ENCODE results near the gene DMRTA2. TPM values are rescaled to one million over a fixed set of nuclear protein-coding genes. Genes with fewer than 3 reads are reported as not detected.

The DMRTA2 gene
- total RNA-seq, 1 donor from 2014 or later: not detected

GRCh38 chr1:50416150-50416527 lies 7.1 kb downstream of the DMRTA2 start:
- Mint-ChIP-seq H3K27ac (no peak overlapping the region), H3K4me3 (peak overlapping the region; percentile 53), H3K27me3 (ENCODE audit: insufficient read depth, low read depth) (peaks cover 67% of the 10 kb centered on the region), H3K4me1 (peaks cover 23% of the 10 kb centered on the region), H3K36me3 (peaks cover 7% of the 10 kb centered on the region), H3K9me3 (peaks cover 8% of the 10 kb centered on the region)
- peaks cover 16% of the 10 kb centered on the region for H3K4me1 ChIP-seq
- H3F3A ChIP-seq (ENCODE audit: low read depth): peaks cover 31% of the 10 kb centered on the region
- peak overlapping the region; percentile 69 for H3K4me2 ChIP-seq
- peak overlapping the region; percentile 24 for H3K4me3 ChIP-seq
- H3K36me3 ChIP-seq: no peaks in the 10 kb centered on the region
- no peak overlapping the region for H2AFZ ChIP-seq (replicated peaks)
- H3K27me3 ChIP-seq: peaks cover 100% of the 10 kb centered on the region
- no peaks in the 10 kb centered on the region for H3K79me2 ChIP-seq (ENCODE audit: low read depth)
- no peak overlapping the region for H3K9ac ChIP-seq
- H3K9me3 ChIP-seq (ENCODE audit: low read depth): no peaks in the 10 kb centered on the region
- TF ChIP-seq EZH2 (IDR thresholded peaks at IDR 0.05) (peak; percentile 75), EZH2phosphoT487 (IDR thresholded peaks at IDR 0.05) (no peak)
- H4K20me1 ChIP-seq (ENCODE audit: low read depth): peaks cover 50% of the 10 kb centered on the region
- DNase-seq (ENCODE audit: low spot score): peak; percentile 9
- no peak overlapping the region for H3K27ac ChIP-seq

- Histone ChIP-seq H3K79me2 (ENCODE audit: low read depth) (no peaks in the 10 kb centered on the region), H3K4me1 (peaks cover 13% of the 10 kb centered on the region), H3K36me3 (no peaks in the 10 kb centered on the region), H3K27ac (no peak overlapping the region), H3K4me2 (peak overlapping the region; percentile 69), H3K4me3 (peak overlapping the region; percentile 24), H2AFZ (replicated peaks) (peak overlapping the region; percentile 50), H3K27me3 (peaks cover 100% of the 10 kb centered on the region), H3K9ac (no peak overlapping the region), H4K20me1 (ENCODE audit: low read depth) (peaks cover 43% of the 10 kb centered on the region), H3F3A (ENCODE audit: low read depth) (peaks cover 25% of the 10 kb centered on the region), H3K9me3 (ENCODE audit: low read depth) (no peaks in the 10 kb centered on the region)
- Mint-ChIP-seq H3K4me3 (peak overlapping the region; percentile 53), H3K36me3 (peaks cover 7% of the 10 kb centered on the region), H3K4me1 (peaks cover 22% of the 10 kb centered on the region), H3K9me3 (peaks cover 8% of the 10 kb centered on the region), H3K27me3 (ENCODE audit: insufficient read depth, low read depth) (peaks cover 65% of the 10 kb centered on the region), H3K27ac (no peak overlapping the region)
- TF ChIP-seq CTCF (IDR thresholded peaks at IDR 0.05) (peak; percentile 39), EZH2phosphoT487 (IDR thresholded peaks at IDR 0.05) (peak; percentile 89), EZH2 (IDR thresholded peaks at IDR 0.05) (peak; percentile 76)
- DNase-seq (ENCODE audit: low spot score): peak; percentile 57
These were observed 7.8 kb downstream of the DMRTA2 start for GRCh38 chr1:50415235-50416149.

GRCh38 chr1:50414853-50415234 lies 8.4 kb downstream of the DMRTA2 start:
- Histone ChIP-seq H3F3A (ENCODE audit: low read depth) (peaks cover 18% of the 10 kb centered on the region), H3K27me3 (peaks cover 100% of the 10 kb centered on the region), H3K79me2 (ENCODE audit: low read depth) (no peaks in the 10 kb centered on the region), H3K36me3 (no peaks in the 10 kb centered on the region), H2AFZ (replicated peaks) (no peak overlapping the region), H3K27ac (no peak overlapping the region), H3K4me2 (no peak overlapping the region), H3K4me1 (peaks cover 13% of the 10 kb centered on the region), H3K9me3 (ENCODE audit: low read depth) (no peaks in the 10 kb centered on the region), H3K4me3 (no peak overlapping the region), H4K20me1 (ENCODE audit: low read depth) (peaks cover 37% of the 10 kb centered on the region), H3K9ac (no peak overlapping the region)
- peak overlapping the region; percentile 11 for H3K4me3 Mint-ChIP-seq
- H3K36me3 Mint-ChIP-seq: peaks cover 5% of the 10 kb centered on the region
- TF ChIP-seq EZH2phosphoT487 (IDR thresholded peaks at IDR 0.05) (no peak), EZH2 (IDR thresholded peaks at IDR 0.05) (no peak), CTCF (IDR thresholded peaks at IDR 0.05) (no peak)
- H3K4me1 Mint-ChIP-seq: peaks cover 16% of the 10 kb centered on the region
- DNase-seq (ENCODE audit: low spot score): no peak
- H3K27ac Mint-ChIP-seq: no peak overlapping the region
- peaks cover 8% of the 10 kb centered on the region for H3K9me3 Mint-ChIP-seq
- H3K27me3 Mint-ChIP-seq (ENCODE audit: insufficient read depth, low read depth): peaks cover 58% of the 10 kb centered on the region

Measured in neural progenitor cell (in vitro differentiated cells).